HUES48 (cell line): ENCODE results near the gene MAP4K4.

Source experiments
- H3K27ac ChIP-seq: one replicate; pipeline ENCODE4 v1.7.0; 2013; ENCODE audit warnings: low read depth, low read length, inconsistent platforms
- H3K27me3 ChIP-seq: 2 replicates; pipeline ENCODE4 v1.6.1; 2013; ENCODE audit warnings: mild to moderate bottlenecking, low read length; ENCODE audit not compliant: control insufficient read depth, insufficient read depth
- H3K36me3 ChIP-seq: 2 replicates; pipeline ENCODE4 v1.6.1; 2013; ENCODE audit warnings: low read length; ENCODE audit not compliant: control insufficient read depth, insufficient read depth
- H3K4me1 ChIP-seq: 2 replicates; pipeline ENCODE4 v1.6.1; 2013; ENCODE audit warnings: mild to moderate bottlenecking, low read length; ENCODE audit not compliant: control insufficient read depth, insufficient read depth
- H3K4me3 ChIP-seq: 2 replicates; pipeline ENCODE4 v1.5.1; 2013; ENCODE audit warnings: mild to moderate bottlenecking, low read depth, low read length
- H3K9ac ChIP-seq: 2 replicates; pipeline ENCODE4 v1.6.1; 2013; ENCODE audit warnings: mild to moderate bottlenecking, low read depth, low read length, moderate library complexity
- H3K9me3 ChIP-seq: 2 replicates; pipeline ENCODE4 v1.6.1; 2013; ENCODE audit warnings: low read length; ENCODE audit not compliant: control insufficient read depth, insufficient read depth

MAP4K4 gene

GRCh38 chr2:101725038-101725437 is 27.5 kb downstream of the MAP4K4 start:
- no peak overlapping the region for H3K9ac ChIP-seq
- no peaks in the 10 kb centered on the region for H3K9me3 ChIP-seq
- no peaks in the 10 kb centered on the region for H3K36me3 ChIP-seq
- H3K4me3 ChIP-seq, result no peak overlapping the region
- H3K4me1 ChIP-seq, result peaks cover 28% of the 10 kb centered on the region
- no peak overlapping the region for H3K27ac ChIP-seq
- H3K27me3 ChIP-seq, result no peaks in the 10 kb centered on the region

GRCh38 chr2:101725515-101726192 is 28.1 kb downstream of the MAP4K4 start:
- Histone ChIP-seq H3K9ac (no peak overlapping the region), H3K27ac (no peak overlapping the region), H3K4me1 (peaks cover 27% of the 10 kb centered on the region), H3K9me3 (no peaks in the 10 kb centered on the region), H3K36me3 (no peaks in the 10 kb centered on the region), H3K4me3 (no peak overlapping the region), H3K27me3 (no peaks in the 10 kb centered on the region)

- no peaks in the 10 kb centered on the region for H3K36me3 ChIP-seq
These were observed 31.4 kb downstream of the MAP4K4 start for GRCh38 chr2:101728865-101729264.

GRCh38 chr2:101729521-101730190 is 32.1 kb downstream of the MAP4K4 start:
- H3K27ac ChIP-seq, result no peak overlapping the region
- no peaks in the 10 kb centered on the region for H3K9me3 ChIP-seq
- peaks cover 22% of the 10 kb centered on the region for H3K4me1 ChIP-seq
- H3K9ac ChIP-seq, result no peak overlapping the region
- H3K27me3 ChIP-seq, result no peaks in the 10 kb centered on the region
- H3K36me3 ChIP-seq, result no peaks in the 10 kb centered on the region
- H3K4me3 ChIP-seq, result no peak overlapping the region

More at GRCh38 chr2:101728865-101729264, 31.4 kb downstream of the MAP4K4 start:
- Histone ChIP-seq H3K9ac (no peak overlapping the region), H3K4me3 (no peak overlapping the region), H3K9me3 (no peaks in the 10 kb centered on the region), H3K27me3 (no peaks in the 10 kb centered on the region), H3K4me1 (peaks cover 17% of the 10 kb centered on the region), H3K27ac (no peak overlapping the region)

GRCh38 chr2:101731221-101732054 is 33.9 kb downstream of the MAP4K4 start:
- H3K27ac ChIP-seq, result no peak overlapping the region
- no peaks in the 10 kb centered on the region for H3K9me3 ChIP-seq
- H3K9ac ChIP-seq, result no peak overlapping the region
- H3K27me3 ChIP-seq, result no peaks in the 10 kb centered on the region
- peaks cover 25% of the 10 kb centered on the region for H3K4me1 ChIP-seq
- no peak overlapping the region for H3K4me3 ChIP-seq
- H3K36me3 ChIP-seq, result no peaks in the 10 kb centered on the region

GRCh38 chr2:101732199-101732598 is 34.7 kb downstream of the MAP4K4 start:
- Histone ChIP-seq H3K27ac (no peak overlapping the region), H3K9ac (no peak overlapping the region), H3K27me3 (no peaks in the 10 kb centered on the region), H3K4me1 (peaks cover 30% of the 10 kb centered on the region), H3K36me3 (no peaks in the 10 kb centered on the region), H3K4me3 (no peak overlapping the region), H3K9me3 (no peaks in the 10 kb centered on the region)

GRCh38 chr2:101732773-101733256 is 35.3 kb downstream of the MAP4K4 start:
- no peak overlapping the region for H3K9ac ChIP-seq
- H3K4me1 ChIP-seq, result peaks cover 30% of the 10 kb centered on the region
- H3K9me3 ChIP-seq, result no peaks in the 10 kb centered on the region
- H3K27me3 ChIP-seq, result no peaks in the 10 kb centered on the region
- H3K4me3 ChIP-seq, result no peak overlapping the region
- no peak overlapping the region for H3K27ac ChIP-seq
- no peaks in the 10 kb centered on the region for H3K36me3 ChIP-seq

GRCh38 chr2:101733257-101733993 is 35.9 kb downstream of the MAP4K4 start:
- no peaks in the 10 kb centered on the region for H3K9me3 ChIP-seq
- H3K27me3 ChIP-seq, result no peaks in the 10 kb centered on the region
- no peaks in the 10 kb centered on the region for H3K36me3 ChIP-seq
- no peak overlapping the region for H3K4me3 ChIP-seq
- H3K27ac ChIP-seq, result no peak overlapping the region
- H3K4me1 ChIP-seq, result peaks cover 30% of the 10 kb centered on the region
- H3K9ac ChIP-seq, result no peak overlapping the region

GRCh38 chr2:101734505-101735165 is 37.1 kb downstream of the MAP4K4 start:
- Histone ChIP-seq H3K4me3 (no peak overlapping the region), H3K9ac (no peak overlapping the region), H3K4me1 (peaks cover 36% of the 10 kb centered on the region), H3K27me3 (no peaks in the 10 kb centered on the region), H3K9me3 (no peaks in the 10 kb centered on the region), H3K36me3 (no peaks in the 10 kb centered on the region), H3K27ac (no peak overlapping the region)

GRCh38 chr2:101735166-101735533 is 37.6 kb downstream of the MAP4K4 start:
- Histone ChIP-seq H3K27ac (no peak overlapping the region), H3K9me3 (no peaks in the 10 kb centered on the region), H3K4me1 (peaks cover 38% of the 10 kb centered on the region), H3K9ac (no peak overlapping the region), H3K36me3 (no peaks in the 10 kb centered on the region), H3K4me3 (no peak overlapping the region), H3K27me3 (no peaks in the 10 kb centered on the region)
